GM12878 (cell line): ENCODE results near the gene CD69. TPM values are rescaled to one million over a fixed set of nuclear protein-coding genes. Genes with fewer than 3 reads are reported as not detected.

Source experiments
- ATAC-seq: fragments of 200-7000 bp; cut with Tn5 transposase; 3 replicates; pipeline ENCODE4 v1.9.1; 2020; ENCODE audit warnings: mild to moderate bottlenecking, moderate library complexity
- BruUV-seq: library from RNA; stranded (reverse); fragments of 400-500 nt; replicated peaks from 2 replicates; lab custom pipeline; 2021; lab: Mats Ljungman, UMichigan
- CTCF ChIA-PET: fragments of 300-600 bp; sonication (Branson Sonifier 250); formaldehyde crosslinking; extraction: SDS; loops from one replicate; lab custom pipeline; 2021; ENCODE audit warnings: inconsistent platforms; lab: Yijun Ruan, JAX
- POLR2A ChIA-PET: fragments of 350-600 bp; formaldehyde crosslinking; extraction: SDS; loops from one replicate; lab custom pipeline; 2021; ENCODE audit warnings: inconsistent platforms; lab: Charles Lee
- RAD21 ChIA-PET: fragments of 300-600 bp; sonication (Branson Sonifier 250); formaldehyde crosslinking; loops from one replicate; lab custom pipeline; 2023; ENCODE audit warnings: antibody characterized with exemption; ENCODE audit not compliant: unreplicated experiment; lab: Charles Lee
- SMC1A ChIA-PET: fragments of 300-600 bp; sonication (Branson Sonifier 250); formaldehyde crosslinking; loops from one replicate; lab custom pipeline; 2023; ENCODE audit not compliant: unreplicated experiment, uncharacterized antibody; lab: Charles Lee
- DNase-seq: peaks from one replicate; pipeline ENCODE4 v3.0.0-alpha.2; 2011; ENCODE audit warnings: low read depth, low spot score
- FAIRE-seq: peaks from 3 replicates; lab custom pipeline; 2011; peaks lifted over from hg19 to GRCh38; lab: Jason Lieb, UNC
- H2AFZ ChIP-seq: 2 replicates; pipeline ENCODE4 v1.6.0; 2011; ENCODE audit warnings: low read depth, low read length, control low read depth; ENCODE audit not compliant: control insufficient read depth
- H3K27ac ChIP-seq: 2 replicates; pipeline ENCODE4 v1.5.1; 2011; ENCODE audit warnings: control low read depth; ENCODE audit not compliant: control insufficient read depth, insufficient read depth
- H3K27me3 ChIP-seq, 2 experiments: replicated peaks in 1 of 2; 2 replicates each; pipeline versions ENCODE4 v1.6.0 to v1.6.1; 2011; ENCODE audit warnings: low read length in 1 of 2; ENCODE audit not compliant: control insufficient read depth in 2 of 2, insufficient read depth in 2 of 2
- H3K36me3 ChIP-seq, 2 experiments: 2 replicates each; pipeline ENCODE4 v1.5.1; 2011; ENCODE audit warnings: low read length in 1 of 2; ENCODE audit not compliant: control insufficient read depth in 2 of 2, insufficient read depth in 2 of 2
- H3K4me1 ChIP-seq: 2 replicates; pipeline ENCODE4 v1.6.1; 2011; ENCODE audit warnings: mild to moderate bottlenecking, low read length, moderate library complexity, mixed read lengths; ENCODE audit not compliant: control insufficient read depth, insufficient read depth
- H3K4me2 ChIP-seq: 2 replicates; pipeline ENCODE4 v1.6.0; 2011; ENCODE audit warnings: control low read depth; ENCODE audit not compliant: control insufficient read depth, insufficient read depth
- H3K4me3 ChIP-seq: fragments of 200-600 bp; sonication (generic); 2 replicates; pipeline ENCODE4 v1.5.1; 2016
- H3K79me2 ChIP-seq: 2 replicates; pipeline ENCODE4 v1.6.0; 2011; ENCODE audit warnings: low read length; ENCODE audit not compliant: control insufficient read depth, insufficient read depth
- H3K9ac ChIP-seq: 2 replicates; pipeline ENCODE4 v1.8.0; 2011; ENCODE audit warnings: low read length, control low read depth, mixed read lengths; ENCODE audit not compliant: control insufficient read depth, insufficient read depth
- H3K9me3 ChIP-seq: replicated peaks from 3 replicates; pipeline ENCODE4 v1.5.1; 2011; ENCODE audit warnings: mild to moderate bottlenecking, low read length; ENCODE audit not compliant: control insufficient read depth, insufficient read depth
- H4K20me1 ChIP-seq: 2 replicates; pipeline ENCODE4 v1.6.0; 2011; ENCODE audit not compliant: control insufficient read depth, insufficient read depth
- ATF7 ChIP-seq: fragments of 450-650 bp; IDR thresholded peaks from 2 replicates; pipeline ENCODE4 v1.6.1; 2016; ENCODE audit warnings: low read depth, mild to moderate bottlenecking
- BACH1 ChIP-seq: fragments of 450-650 bp; IDR thresholded peaks from 2 replicates; pipeline ENCODE4 v1.6.1; 2017; ENCODE audit warnings: mild to moderate bottlenecking, borderline replicate concordance
- BHLHE40 ChIP-seq, 2 experiments: fragments of 450-650 bp in 1 of 2; IDR thresholded peaks; 2 replicates each; pipeline ENCODE4 v1.6.1; 2011 to 2017; ENCODE audit warnings: low read depth in 2 of 2, borderline replicate concordance in 1 of 2, improper control_type of control experiment in 1 of 2, low read length in 1 of 2, mild to moderate bottlenecking in 1 of 2
- HCFC1 ChIP-seq: fragments of 150-350 bp; IDR thresholded peaks from 2 replicates; pipeline ENCODE4 v1.6.1; 2014; ENCODE audit warnings: low read length
- NFYA ChIP-seq: IDR thresholded peaks from 2 replicates; pipeline ENCODE4 v1.6.1; 2011; ENCODE audit warnings: low read depth, mild to moderate bottlenecking, low read length, improper control_type of control experiment, borderline replicate concordance
- NR2C1 ChIP-seq: fragments of 450-650 bp; IDR thresholded peaks from 2 replicates; pipeline ENCODE4 v1.6.1; 2017; ENCODE audit warnings: antibody characterized with exemption, mild to moderate bottlenecking, moderate library complexity
- NR2F1 ChIP-seq: fragments of 450-650 bp; conservative IDR thresholded peaks from 2 replicates; pipeline ENCODE4 v1.6.1; 2017; ENCODE audit warnings: mild to moderate bottlenecking
- POLR2A ChIP-seq: IDR thresholded peaks from 2 replicates; pipeline ENCODE4 v1.6.1; 2011; ENCODE audit warnings: low read depth, mild to moderate bottlenecking, low read length
- POLR2AphosphoS5 ChIP-seq: IDR thresholded peaks from 2 replicates; pipeline ENCODE4 v1.6.1; 2011; ENCODE audit warnings: mild to moderate bottlenecking, low read length, inconsistent platforms
- RELA ChIP-seq: fragments of 450-650 bp; IDR thresholded peaks from 2 replicates; pipeline ENCODE4 v1.8.0; 2014; ENCODE audit warnings: borderline replicate concordance; ENCODE audit not compliant: partially characterized antibody
- SIN3A ChIP-seq: IDR thresholded peaks from 2 replicates; pipeline ENCODE4 v1.6.1; 2012; ENCODE audit warnings: low read depth, low read length, improper control_type of control experiment
- SMAD1 ChIP-seq: fragments of 450-650 bp; IDR thresholded peaks from 2 replicates; pipeline ENCODE4 v1.6.1; 2018; ENCODE audit warnings: mild to moderate bottlenecking, low read depth; ENCODE audit not compliant: partially characterized antibody
- SUZ12 ChIP-seq: fragments of 200-600 bp; sonication (generic); IDR thresholded peaks from one replicate; pipeline ENCODE4 v1.6.1; 2018; ENCODE audit warnings: antibody characterized with exemption, mild to moderate bottlenecking; ENCODE audit not compliant: unreplicated experiment
- TAF1 ChIP-seq: IDR thresholded peaks from 2 replicates; pipeline ENCODE4 v1.6.1; 2011; ENCODE audit warnings: mild to moderate bottlenecking, low read depth, low read length, borderline replicate concordance
- YY1 ChIP-seq: IDR thresholded peaks from 2 replicates; pipeline ENCODE4 v1.6.1; 2011; ENCODE audit warnings: low read depth, mild to moderate bottlenecking, low read length
- WGBS: methylation state at CpG from one replicate; pipeline ENCODE4 v1.1.6; 2016; ENCODE audit warnings: low lambda C conversion rate; ENCODE audit not compliant: insufficient replicate concordance, insufficient coverage; ENCODE audit errors: missing lambda C conversion rate; 5-methylcytosine and 5-hydroxymethylcytosine counted together
- in situ Hi-C: fragments of 300-500 bp; cut with MboI; formaldehyde crosslinking; loops from 9 replicates; pipeline ENCODE4 v1.14.3; 2018; ENCODE audit warnings: mixed read lengths
- intact Hi-C: fragments of 100-400 bp; cut with micrococcal nuclease; formaldehyde crosslinking; loops from one replicate; pipeline ENCODE4 v1.14.2; 2022; ENCODE audit not compliant: unreplicated experiment
- polyA plus RNA-seq, 11 experiments: library from polyadenylated mRNA; depleted of rRNA in 4 of 11; unstranded in 6 of 11; stranded (reverse) in 5 of 11; fragments of >200 nt; fragmentation: Nextera tagmentation in 4 of 11; fragmentation: Illumina TruSeq in 1 of 11; extraction: Ambion mirVana in 4 of 11; extraction: Trizol in 1 of 11; gene quantifications; 1 replicate in 1 of 11; 2 replicates in 10 of 11; pipeline versions ENCODE4 v1.2.1 to v1.2.3, GENCODE V29; 2011 to 2016; ENCODE audit warnings: inconsistent platforms in 2 of 11, missing spikeins in 2 of 11, low read depth in 1 of 11
- total RNA-seq, 4 experiments: library from RNA; depleted of rRNA in 3 of 4; stranded (reverse); fragments of >200 nt in 3 of 4; fragmentation: Illumina TruSeq in 1 of 4; extraction: Trizol in 1 of 4; gene quantifications; 2 replicates each; pipeline versions ENCODE4 v1.2.1 to v1.2.3, GENCODE V29; 2013 to 2021
- TF ChIP-seq, protein P1 (sequence below): fragments of 450-650 bp; IDR thresholded peaks from 2 replicates; pipeline ENCODE4 v1.6.1; 2016; ENCODE audit warnings: mild to moderate bottlenecking
- TF ChIP-seq, protein P2 (sequence below): fragments of 450-650 bp; IDR thresholded peaks from 2 replicates; pipeline ENCODE4 v1.6.1; 2014; ENCODE audit warnings: mild to moderate bottlenecking
- TF ChIP-seq, protein P3 (sequence below): fragments of 450-650 bp; IDR thresholded peaks from 2 replicates; pipeline ENCODE4 v1.6.1; 2016; ENCODE audit warnings: mild to moderate bottlenecking

The CD69 gene
- total and polyA plus RNA-seq, 10 of the 15 experiments (the other 5 are each of a cell fraction or from before 2014, with no cell fraction given), result 7.3 to 156 (median 15.0) TPM

DNA sequence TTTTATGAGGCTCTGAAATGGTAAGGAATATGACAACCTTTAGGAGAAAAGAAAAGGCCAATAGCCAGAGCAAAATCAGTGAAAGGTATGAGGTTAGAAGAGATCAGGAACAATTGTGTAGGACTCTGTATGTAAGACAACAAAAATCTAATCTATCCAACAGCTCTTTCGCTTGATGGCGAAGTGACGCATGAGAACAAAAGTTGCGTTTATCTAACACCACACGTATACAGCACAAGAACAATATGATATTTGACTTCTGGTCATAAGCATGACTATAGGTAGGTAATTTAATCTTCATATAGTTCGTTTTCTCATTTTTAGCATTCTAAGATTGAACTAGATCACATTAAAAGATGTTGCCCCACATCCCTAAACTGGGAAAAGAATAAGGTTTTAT is 29.3 kb downstream of the CD69 start (continued):
- TF ChIP-seq SUZ12, result no peak
- TF ChIP-seq, protein P1, sequence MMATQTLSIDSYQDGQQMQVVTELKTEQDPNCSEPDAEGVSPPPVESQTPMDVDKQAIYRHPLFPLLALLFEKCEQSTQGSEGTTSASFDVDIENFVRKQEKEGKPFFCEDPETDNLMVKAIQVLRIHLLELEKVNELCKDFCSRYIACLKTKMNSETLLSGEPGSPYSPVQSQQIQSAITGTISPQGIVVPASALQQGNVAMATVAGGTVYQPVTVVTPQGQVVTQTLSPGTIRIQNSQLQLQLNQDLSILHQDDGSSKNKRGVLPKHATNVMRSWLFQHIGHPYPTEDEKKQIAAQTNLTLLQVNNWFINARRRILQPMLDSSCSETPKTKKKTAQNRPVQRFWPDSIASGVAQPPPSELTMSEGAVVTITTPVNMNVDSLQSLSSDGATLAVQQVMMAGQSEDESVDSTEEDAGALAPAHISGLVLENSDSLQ, result 0 out of 2 replicates have a peak, but pooled peaks have one; percentile 9

DNA sequence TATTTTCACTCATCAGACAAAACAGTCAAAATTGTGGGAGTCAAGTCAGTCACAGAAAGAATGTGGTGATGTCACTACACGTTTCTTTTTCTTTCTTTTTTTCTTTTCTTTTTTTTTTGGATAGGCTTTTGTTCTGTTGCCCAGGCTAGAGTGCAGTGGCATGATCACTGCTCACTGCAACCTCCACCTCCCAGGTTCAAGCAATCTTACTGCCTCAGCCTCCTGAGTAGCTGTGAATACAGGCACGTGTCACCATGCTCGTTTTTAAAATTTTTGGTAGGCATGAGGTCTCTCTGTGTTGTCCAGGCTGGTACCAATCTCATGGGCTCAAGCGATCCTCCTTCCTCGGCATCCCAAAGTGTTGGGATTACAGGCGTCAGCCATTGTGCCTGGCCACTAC is 30.1 kb downstream of the CD69 start:
- intact Hi-C loops, result no loop called here
- TF ChIP-seq POLR2AphosphoS5 (peak; percentile 53; the same call in 1 of the 2 replicates), NR2F1 (no peak), SIN3A (no peak), TAF1 (peak; percentile 62; the same call in 1 of the 2 replicates), SMAD1 (no peak), NR2C1 (no peak), POLR2A (peak; percentile 47; the same call in 1 of the 2 replicates), HCFC1 (no peak), YY1 (peak; percentile 68; the same call in 1 of the 2 replicates), BHLHE40 (IDR thresholded peaks at IDR 0.05; ENCODE audit: borderline replicate concordance in 1 of 2, low read depth in 2 of 2, low read length in 1 of 2) (peak in 1 of 2 experiments; percentile 53; a peak in 1 of 4 replicates), NFYA (no peak), RELA (no peak), ATF7 (0 out of 2 replicates have a peak, but pooled peaks have one; percentile 39), BACH1 (no peak)
- TF ChIP-seq, protein P2, sequence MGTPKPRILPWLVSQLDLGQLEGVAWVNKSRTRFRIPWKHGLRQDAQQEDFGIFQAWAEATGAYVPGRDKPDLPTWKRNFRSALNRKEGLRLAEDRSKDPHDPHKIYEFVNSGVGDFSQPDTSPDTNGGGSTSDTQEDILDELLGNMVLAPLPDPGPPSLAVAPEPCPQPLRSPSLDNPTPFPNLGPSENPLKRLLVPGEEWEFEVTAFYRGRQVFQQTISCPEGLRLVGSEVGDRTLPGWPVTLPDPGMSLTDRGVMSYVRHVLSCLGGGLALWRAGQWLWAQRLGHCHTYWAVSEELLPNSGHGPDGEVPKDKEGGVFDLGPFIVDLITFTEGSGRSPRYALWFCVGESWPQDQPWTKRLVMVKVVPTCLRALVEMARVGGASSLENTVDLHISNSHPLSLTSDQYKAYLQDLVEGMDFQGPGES, result no peak
- TF ChIP-seq, protein P3, sequence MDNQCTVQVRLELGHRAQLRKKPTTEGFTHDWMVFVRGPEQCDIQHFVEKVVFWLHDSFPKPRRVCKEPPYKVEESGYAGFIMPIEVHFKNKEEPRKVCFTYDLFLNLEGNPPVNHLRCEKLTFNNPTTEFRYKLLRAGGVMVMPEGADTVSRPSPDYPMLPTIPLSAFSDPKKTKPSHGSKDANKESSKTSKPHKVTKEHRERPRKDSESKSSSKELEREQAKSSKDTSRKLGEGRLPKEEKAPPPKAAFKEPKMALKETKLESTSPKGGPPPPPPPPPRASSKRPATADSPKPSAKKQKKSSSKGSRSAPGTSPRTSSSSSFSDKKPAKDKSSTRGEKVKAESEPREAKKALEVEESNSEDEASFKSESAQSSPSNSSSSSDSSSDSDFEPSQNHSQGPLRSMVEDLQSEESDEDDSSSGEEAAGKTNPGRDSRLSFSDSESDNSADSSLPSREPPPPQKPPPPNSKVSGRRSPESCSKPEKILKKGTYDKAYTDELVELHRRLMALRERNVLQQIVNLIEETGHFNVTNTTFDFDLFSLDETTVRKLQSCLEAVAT, result peak; percentile 70; the same call in 1 of the 2 replicates

More for the DNA sequence above, 30.1 kb downstream of the CD69 start:
- in situ Hi-C loops, result loop anchor here (5.0 kb wide), 1 partner anchor 83 kb away; no protein-coding TSS in a partner anchor
- Histone ChIP-seq H3K9ac (peak overlapping the region; percentile 82), H3K9me3 (no peaks in the 10 kb centered on the region), H3K4me2 (peak overlapping the region; percentile 66; the same call in 1 of the 2 replicates), H3K27me3 (no peaks in the 10 kb centered on the region), H3K27ac (peak overlapping the region; percentile 84), H3K36me3 (no peaks in the 10 kb centered on the region), H3K4me1 (peaks cover 4% of the 10 kb centered on the region; the same call in 1 of the 2 replicates), H4K20me1 (no peaks in the 10 kb centered on the region), H3K4me3 (peak overlapping the region; percentile 80), H3K79me2 (peaks cover 80% of the 10 kb centered on the region), H2AFZ (no peak overlapping the region)
- FAIRE-seq, result no peak
- DNase-seq, result no peak
- ATAC-seq, result peak; percentile 15; the same call in 2 of the 3 replicates
- BruUV-seq, result no TSS peak
- ChIA-PET RAD21 (interaction anchor here (1.6 to 2.8 kb wide), 6 partner anchors 9 to 30 kb away, joined by 4 to 16 read pairs (median 8); partner anchors contain the start of gene CD69), POLR2A (interaction anchor here (1.2 kb wide), 1 partner anchor 8 kb away, joined by 5 read pairs; no protein-coding TSS in a partner anchor), CTCF (interaction anchor here (1.1 to 2.8 kb wide), 5 partner anchors 9 to 97 kb away, joined by 3 to 25 read pairs (median 4); no protein-coding TSS in a partner anchor), SMC1A (interaction anchor here (0.9 to 2.1 kb wide), 9 partner anchors 9 to 61 kb away, joined by 3 to 6 read pairs (median 4); partner anchors contain the start of genes CD69 and CLEC2D)
- WGBS, result 0% methylated on average over 6 of the region's 6 CpGs
